ENCODE measurements around the gene UTP15.

UTP15 gene

GRCh38 chr5:73596705-73597328 lies 31.3 kb downstream of the UTP15 start:
- Mint-ChIP-seq H3K4me3 (no peak overlapping the region), H3K36me3 (ENCODE audit: low read depth) (no peaks in the 10 kb centered on the region), H3K27ac (no peak overlapping the region), H3K27me3 (ENCODE audit: low read depth) (peaks cover 12% of the 10 kb centered on the region), H3K4me1 (ENCODE audit: low read depth) (no peaks in the 10 kb centered on the region), H3K9me3 (peaks cover 3% of the 10 kb centered on the region)

GRCh38 chr5:73599380-73599779 lies 33.8 kb downstream of the UTP15 start:
- Mint-ChIP-seq H3K36me3 (ENCODE audit: low read depth) (no peaks in the 10 kb centered on the region), H3K27ac (no peak overlapping the region), H3K9me3 (peaks cover 4% of the 10 kb centered on the region), H3K27me3 (ENCODE audit: low read depth) (peaks cover 14% of the 10 kb centered on the region), H3K4me3 (no peak overlapping the region), H3K4me1 (ENCODE audit: low read depth) (no peaks in the 10 kb centered on the region)

- Mint-ChIP-seq H3K36me3 (ENCODE audit: low read depth) (no peaks in the 10 kb centered on the region), H3K4me3 (no peak overlapping the region), H3K9me3 (peaks cover 4% of the 10 kb centered on the region), H3K27ac (no peak overlapping the region), H3K4me1 (ENCODE audit: low read depth) (no peaks in the 10 kb centered on the region), H3K27me3 (ENCODE audit: low read depth) (peaks cover 14% of the 10 kb centered on the region)
Measured at GRCh38 chr5:73603998-73604397, 38.5 kb downstream of the UTP15 start.

GRCh38 chr5:73605223-73606087 lies 39.9 kb downstream of the UTP15 start:
- Mint-ChIP-seq H3K4me3 (no peak overlapping the region), H3K27ac (no peak overlapping the region), H3K36me3 (ENCODE audit: low read depth) (no peaks in the 10 kb centered on the region), H3K4me1 (ENCODE audit: low read depth) (no peaks in the 10 kb centered on the region), H3K27me3 (ENCODE audit: low read depth) (peaks cover 12% of the 10 kb centered on the region), H3K9me3 (peaks cover 4% of the 10 kb centered on the region)

- no peaks in the 10 kb centered on the region for H3K4me1 Mint-ChIP-seq (ENCODE audit: low read depth)
- H3K27ac Mint-ChIP-seq, result no peak overlapping the region
- no peaks in the 10 kb centered on the region for H3K36me3 Mint-ChIP-seq (ENCODE audit: low read depth)
- H3K4me3 Mint-ChIP-seq, result no peak overlapping the region
- H3K9me3 Mint-ChIP-seq, result peaks cover 4% of the 10 kb centered on the region
- H3K27me3 Mint-ChIP-seq (ENCODE audit: low read depth), result peaks cover 5% of the 10 kb centered on the region
Measured at GRCh38 chr5:73606206-73606753, 40.7 kb downstream of the UTP15 start.

- no peaks in the 10 kb centered on the region for H3K36me3 Mint-ChIP-seq (ENCODE audit: low read depth)
- no peaks in the 10 kb centered on the region for H3K4me1 Mint-ChIP-seq (ENCODE audit: low read depth)
- no peak overlapping the region for H3K4me3 Mint-ChIP-seq
- H3K9me3 Mint-ChIP-seq, result no peaks in the 10 kb centered on the region
- H3K27me3 Mint-ChIP-seq (ENCODE audit: low read depth), result no peaks in the 10 kb centered on the region
- H3K27ac Mint-ChIP-seq, result no peak overlapping the region
Measured at GRCh38 chr5:73607228-73607627, 41.7 kb downstream of the UTP15 start.

- Mint-ChIP-seq H3K36me3 (ENCODE audit: low read depth) (no peaks in the 10 kb centered on the region), H3K4me1 (ENCODE audit: low read depth) (no peaks in the 10 kb centered on the region), H3K4me3 (no peak overlapping the region), H3K27me3 (ENCODE audit: low read depth) (peaks cover 12% of the 10 kb centered on the region), H3K27ac (no peak overlapping the region), H3K9me3 (no peaks in the 10 kb centered on the region)
Measured at GRCh38 chr5:73612799-73613198, 47.3 kb downstream of the UTP15 start.

GRCh38 chr5:73615085-73615484 lies 49.5 kb downstream of the UTP15 start:
- no peak overlapping the region for H3K4me3 Mint-ChIP-seq
- no peaks in the 10 kb centered on the region for H3K9me3 Mint-ChIP-seq
- no peaks in the 10 kb centered on the region for H3K4me1 Mint-ChIP-seq (ENCODE audit: low read depth)
- no peaks in the 10 kb centered on the region for H3K36me3 Mint-ChIP-seq (ENCODE audit: low read depth)
- H3K27ac Mint-ChIP-seq, result no peak overlapping the region
- peaks cover 17% of the 10 kb centered on the region for H3K27me3 Mint-ChIP-seq (ENCODE audit: low read depth)

GRCh38 chr5:73615947-73616346 lies 50.4 kb downstream of the UTP15 start:
- no peaks in the 10 kb centered on the region for H3K4me1 Mint-ChIP-seq (ENCODE audit: low read depth)
- H3K27ac Mint-ChIP-seq, result no peak overlapping the region
- peaks cover 20% of the 10 kb centered on the region for H3K27me3 Mint-ChIP-seq (ENCODE audit: low read depth)
- no peaks in the 10 kb centered on the region for H3K9me3 Mint-ChIP-seq
- H3K36me3 Mint-ChIP-seq (ENCODE audit: low read depth), result no peaks in the 10 kb centered on the region
- no peak overlapping the region for H3K4me3 Mint-ChIP-seq

- Mint-ChIP-seq H3K9me3 (no peaks in the 10 kb centered on the region), H3K4me1 (ENCODE audit: low read depth) (no peaks in the 10 kb centered on the region), H3K36me3 (ENCODE audit: low read depth) (no peaks in the 10 kb centered on the region), H3K27ac (no peak overlapping the region), H3K4me3 (no peak overlapping the region), H3K27me3 (ENCODE audit: low read depth) (peaks cover 26% of the 10 kb centered on the region)
Measured at GRCh38 chr5:73617510-73618279, 52.2 kb downstream of the UTP15 start.

- no peak overlapping the region for H3K4me3 Mint-ChIP-seq
- H3K4me1 Mint-ChIP-seq (ENCODE audit: low read depth), result no peaks in the 10 kb centered on the region
- H3K9me3 Mint-ChIP-seq, result no peaks in the 10 kb centered on the region
- H3K27ac Mint-ChIP-seq, result no peak overlapping the region
- no peaks in the 10 kb centered on the region for H3K36me3 Mint-ChIP-seq (ENCODE audit: low read depth)
- peaks cover 34% of the 10 kb centered on the region for H3K27me3 Mint-ChIP-seq (ENCODE audit: low read depth)
Measured at GRCh38 chr5:73619606-73620333, 54.2 kb downstream of the UTP15 start.

GRCh38 chr5:73620334-73620687 lies 54.8 kb downstream of the UTP15 start:
- peaks cover 39% of the 10 kb centered on the region for H3K27me3 Mint-ChIP-seq (ENCODE audit: low read depth)
- no peak overlapping the region for H3K27ac Mint-ChIP-seq
- H3K4me3 Mint-ChIP-seq, result no peak overlapping the region
- no peaks in the 10 kb centered on the region for H3K9me3 Mint-ChIP-seq
- no peaks in the 10 kb centered on the region for H3K36me3 Mint-ChIP-seq (ENCODE audit: low read depth)
- no peaks in the 10 kb centered on the region for H3K4me1 Mint-ChIP-seq (ENCODE audit: low read depth)

GRCh38 chr5:73623060-73623459 lies 57.5 kb downstream of the UTP15 start:
- no peaks in the 10 kb centered on the region for H3K9me3 Mint-ChIP-seq
- no peaks in the 10 kb centered on the region for H3K4me1 Mint-ChIP-seq (ENCODE audit: low read depth)
- no peaks in the 10 kb centered on the region for H3K36me3 Mint-ChIP-seq (ENCODE audit: low read depth)
- H3K4me3 Mint-ChIP-seq, result no peak overlapping the region
- H3K27me3 Mint-ChIP-seq (ENCODE audit: low read depth), result peaks cover 58% of the 10 kb centered on the region
- H3K27ac Mint-ChIP-seq, result no peak overlapping the region

GRCh38 chr5:73623901-73624404 lies 58.4 kb downstream of the UTP15 start:
- Mint-ChIP-seq H3K27ac (no peak overlapping the region), H3K4me1 (ENCODE audit: low read depth) (no peaks in the 10 kb centered on the region), H3K27me3 (ENCODE audit: low read depth) (peaks cover 66% of the 10 kb centered on the region), H3K36me3 (ENCODE audit: low read depth) (no peaks in the 10 kb centered on the region), H3K4me3 (no peak overlapping the region), H3K9me3 (no peaks in the 10 kb centered on the region)
